Activated T-helper 2 cell treated with anti-CD3 and anti-CD28 coated beads, Interferon-gamma antibody, Interleukin-2, Interleukin-4, amounts not matched to agents 10 μg/mL and 5 μg/mL and 100 μg/mL, durations not matched to agents 14 hours and 24 hours and 36 hours (primary cell): ENCODE results near the gene ADAM12. TPM values are rescaled to one million over a fixed set of nuclear protein-coding genes. Genes with fewer than 3 reads are reported as not detected.

ENCODE experiments used
- DNase-seq: peaks from one replicate; pipeline ENCODE4 v3.0.0; 2021; ENCODE audit warnings: low spot score
- H3K27ac Mint-ChIP-seq: one replicate; pipeline ENCODE4 v1.8.0; 2021; ENCODE audit warnings: mixed read lengths
- H3K27me3 Mint-ChIP-seq: one replicate; pipeline ENCODE4 v1.8.0; 2021; ENCODE audit warnings: low read depth, mixed read lengths
- H3K36me3 Mint-ChIP-seq: one replicate; pipeline ENCODE4 v1.8.0; 2021; ENCODE audit warnings: low read depth, mixed read lengths
- H3K4me1 Mint-ChIP-seq: one replicate; pipeline ENCODE4 v1.8.0; 2021; ENCODE audit warnings: low read depth, mixed read lengths
- H3K4me3 Mint-ChIP-seq: one replicate; pipeline ENCODE4 v1.8.0; 2021; ENCODE audit warnings: low read depth, mild to moderate bottlenecking, moderate library complexity, mixed read lengths
- H3K9me3 Mint-ChIP-seq: one replicate; pipeline ENCODE4 v1.8.0; 2021; ENCODE audit warnings: mixed read lengths
- intact Hi-C: fragments of 100-400 bp; cut with micrococcal nuclease; formaldehyde crosslinking; loops from one replicate; pipeline ENCODE4 v1.15.1; 2023
- total RNA-seq: library from RNA; stranded (reverse); gene quantifications from 2 replicates; pipeline ENCODE4 v1.2.3, GENCODE V29; 2022

The ADAM12 gene
- total RNA-seq, 1 donor from 2014 or later, result 0.05 TPM

- Mint-ChIP-seq H3K4me3 (no peak overlapping the region), H3K27ac (no peak overlapping the region), H3K27me3 (no peaks in the 10 kb centered on the region), H3K9me3 (peaks cover 17% of the 10 kb centered on the region), H3K4me1 (no peaks in the 10 kb centered on the region), H3K36me3 (no peaks in the 10 kb centered on the region)
- intact Hi-C loops, result no loop called here
- no peak for DNase-seq
Measured at GRCh38 chr10:126376956-126377355, 11.3 kb downstream of the ADAM12 start.

GRCh38 chr10:126375926-126376554, 12.2 kb downstream of the ADAM12 start:
- no peak overlapping the region for H3K27ac Mint-ChIP-seq
- H3K9me3 Mint-ChIP-seq, result peaks cover 17% of the 10 kb centered on the region
- no peaks in the 10 kb centered on the region for H3K36me3 Mint-ChIP-seq
- H3K27me3 Mint-ChIP-seq, result no peaks in the 10 kb centered on the region
- DNase-seq, result no peak
- intact Hi-C loops, result no loop called here
- H3K4me3 Mint-ChIP-seq, result no peak overlapping the region
- no peaks in the 10 kb centered on the region for H3K4me1 Mint-ChIP-seq

- Mint-ChIP-seq H3K27ac (no peak overlapping the region), H3K9me3 (peaks cover 17% of the 10 kb centered on the region), H3K36me3 (no peaks in the 10 kb centered on the region), H3K4me1 (no peaks in the 10 kb centered on the region), H3K4me3 (no peak overlapping the region), H3K27me3 (no peaks in the 10 kb centered on the region)
- no peak for DNase-seq
- intact Hi-C loops, result no loop called here
Measured at GRCh38 chr10:126375299-126375698, 13.0 kb downstream of the ADAM12 start.

- Mint-ChIP-seq H3K27ac (no peak overlapping the region), H3K36me3 (no peaks in the 10 kb centered on the region), H3K4me1 (no peaks in the 10 kb centered on the region), H3K27me3 (no peaks in the 10 kb centered on the region), H3K9me3 (peaks cover 17% of the 10 kb centered on the region), H3K4me3 (no peak overlapping the region)
- no peak for DNase-seq
- intact Hi-C loops, result no loop called here
Measured at GRCh38 chr10:126374435-126374834, 13.8 kb downstream of the ADAM12 start.

GRCh38 chr10:126373972-126374371, 14.3 kb downstream of the ADAM12 start:
- H3K27me3 Mint-ChIP-seq, result no peaks in the 10 kb centered on the region
- H3K4me1 Mint-ChIP-seq, result no peaks in the 10 kb centered on the region
- no peak overlapping the region for H3K4me3 Mint-ChIP-seq
- H3K9me3 Mint-ChIP-seq, result peaks cover 14% of the 10 kb centered on the region
- intact Hi-C loops, result no loop called here
- no peak for DNase-seq
- H3K27ac Mint-ChIP-seq, result no peak overlapping the region
- no peaks in the 10 kb centered on the region for H3K36me3 Mint-ChIP-seq

GRCh38 chr10:126373147-126373546, 15.1 kb downstream of the ADAM12 start:
- DNase-seq, result no peak
- H3K27ac Mint-ChIP-seq, result no peak overlapping the region
- H3K9me3 Mint-ChIP-seq, result peaks cover 6% of the 10 kb centered on the region
- H3K36me3 Mint-ChIP-seq, result no peaks in the 10 kb centered on the region
- intact Hi-C loops, result no loop called here
- H3K27me3 Mint-ChIP-seq, result no peaks in the 10 kb centered on the region
- no peak overlapping the region for H3K4me3 Mint-ChIP-seq
- H3K4me1 Mint-ChIP-seq, result no peaks in the 10 kb centered on the region

GRCh38 chr10:126372396-126372795, 15.9 kb downstream of the ADAM12 start:
- H3K27ac Mint-ChIP-seq, result no peak overlapping the region
- peaks cover 6% of the 10 kb centered on the region for H3K9me3 Mint-ChIP-seq
- H3K36me3 Mint-ChIP-seq, result no peaks in the 10 kb centered on the region
- no peaks in the 10 kb centered on the region for H3K4me1 Mint-ChIP-seq
- DNase-seq, result no peak
- no peaks in the 10 kb centered on the region for H3K27me3 Mint-ChIP-seq
- H3K4me3 Mint-ChIP-seq, result no peak overlapping the region
- intact Hi-C loops, result no loop called here

GRCh38 chr10:126369125-126369710, 19.1 kb downstream of the ADAM12 start:
- H3K27me3 Mint-ChIP-seq, result no peaks in the 10 kb centered on the region
- H3K36me3 Mint-ChIP-seq, result no peaks in the 10 kb centered on the region
- H3K4me3 Mint-ChIP-seq, result no peak overlapping the region
- H3K9me3 Mint-ChIP-seq, result no peaks in the 10 kb centered on the region
- no peak for DNase-seq
- no peaks in the 10 kb centered on the region for H3K4me1 Mint-ChIP-seq
- intact Hi-C loops, result no loop called here
- H3K27ac Mint-ChIP-seq, result no peak overlapping the region

GRCh38 chr10:126357169-126357568, 31.1 kb downstream of the ADAM12 start:
- Mint-ChIP-seq H3K36me3 (no peaks in the 10 kb centered on the region), H3K4me1 (no peaks in the 10 kb centered on the region), H3K27me3 (no peaks in the 10 kb centered on the region), H3K9me3 (peaks cover 48% of the 10 kb centered on the region), H3K4me3 (no peak overlapping the region), H3K27ac (no peak overlapping the region)
- intact Hi-C loops, result no loop called here
- no peak for DNase-seq

GRCh38 chr10:126353666-126354065, 34.6 kb downstream of the ADAM12 start:
- H3K27me3 Mint-ChIP-seq, result no peaks in the 10 kb centered on the region
- DNase-seq, result no peak
- H3K9me3 Mint-ChIP-seq, result peaks cover 32% of the 10 kb centered on the region
- intact Hi-C loops, result no loop called here
- H3K27ac Mint-ChIP-seq, result no peak overlapping the region
- H3K4me3 Mint-ChIP-seq, result no peak overlapping the region
- no peaks in the 10 kb centered on the region for H3K4me1 Mint-ChIP-seq
- H3K36me3 Mint-ChIP-seq, result no peaks in the 10 kb centered on the region

- no peak for DNase-seq
- no peaks in the 10 kb centered on the region for H3K27me3 Mint-ChIP-seq
- no peak overlapping the region for H3K27ac Mint-ChIP-seq
- no peaks in the 10 kb centered on the region for H3K4me1 Mint-ChIP-seq
- H3K4me3 Mint-ChIP-seq, result no peak overlapping the region
- intact Hi-C loops, result no loop called here
- H3K36me3 Mint-ChIP-seq, result no peaks in the 10 kb centered on the region
- H3K9me3 Mint-ChIP-seq, result peaks cover 24% of the 10 kb centered on the region
Measured at GRCh38 chr10:126352453-126352852, 35.8 kb downstream of the ADAM12 start.

GRCh38 chr10:126351021-126351420, 37.3 kb downstream of the ADAM12 start:
- Mint-ChIP-seq H3K4me1 (no peaks in the 10 kb centered on the region), H3K27ac (no peak overlapping the region), H3K27me3 (no peaks in the 10 kb centered on the region)

GRCh38 chr10:126350216-126350992, 37.9 kb downstream of the ADAM12 start:
- Mint-ChIP-seq H3K9me3 (peaks cover 15% of the 10 kb centered on the region), H3K27ac (no peak overlapping the region), H3K27me3 (no peaks in the 10 kb centered on the region), H3K36me3 (no peaks in the 10 kb centered on the region), H3K4me1 (no peaks in the 10 kb centered on the region), H3K4me3 (no peak overlapping the region)
- no peak for DNase-seq
- intact Hi-C loops, result no loop called here

More at GRCh38 chr10:126351021-126351420, 37.3 kb downstream of the ADAM12 start:
- no peak for DNase-seq
- H3K36me3 Mint-ChIP-seq, result no peaks in the 10 kb centered on the region
- peaks cover 10% of the 10 kb centered on the region for H3K9me3 Mint-ChIP-seq
- H3K4me3 Mint-ChIP-seq, result no peak overlapping the region
- intact Hi-C loops, result no loop called here
